SK-N-SH (cell line): ENCODE results near the gene NAPEPLD. TPM values are rescaled to one million over a fixed set of nuclear protein-coding genes. Genes with fewer than 3 reads are reported as not detected.
"Not testable (repeated sequence)": the region's sequence is repeated elsewhere in the genome, so short reads cannot be mapped to it uniquely, and the experiment has no call there.

ENCODE experiments used
- CTCF ChIA-PET: fragments of 300-600, 350-600 bp; formaldehyde crosslinking; extraction: SDS; loops from one replicate; lab custom pipeline; 2021; lab: Yijun Ruan, JAX
- POLR2A ChIA-PET: fragments of 350-600 bp; sonication (Branson Sonifier 250); formaldehyde crosslinking; extraction: SDS; loops from one replicate; lab custom pipeline; 2020; ENCODE audit warnings: antibody characterized with exemption, inconsistent platforms; lab: Yijun Ruan, JAX
- DNase-seq: peaks from one replicate; pipeline ENCODE4 v3.0.0; 2012
- H2AFZ ChIP-seq: fragments of 200-600 bp; sonication (generic); 2 replicates; pipeline ENCODE4 v1.8.1; 2016; ENCODE audit warnings: antibody characterized with exemption, mild to moderate bottlenecking, low read depth
- H3F3A ChIP-seq: fragments of 200-600 bp; sonication (generic); replicated peaks from 2 replicates; pipeline ENCODE3; 2016; ENCODE audit warnings: antibody characterized with exemption, mild to moderate bottlenecking; ENCODE audit not compliant: insufficient read depth
- H3K27ac ChIP-seq, 2 experiments: fragments of 200-500 bp in 1 of 2; fragments of 200-600 bp in 1 of 2; sonication (Bioruptor generic) in 1 of 2; sonication (generic), shearing (Covaris generic) in 1 of 2; 2 replicates each; pipeline versions ENCODE4 v1.5.1 to v1.6.1; 2014 to 2016; ENCODE audit warnings: low read depth in 2 of 2, inconsistent platforms in 1 of 2, low read length in 1 of 2, mild to moderate bottlenecking in 1 of 2, mixed read lengths in 1 of 2
- H3K27me3 ChIP-seq: fragments of 200-600 bp; sonication (generic), shearing (Covaris generic); 2 replicates; pipeline ENCODE4 v1.6.1; 2016; ENCODE audit warnings: mixed run types; ENCODE audit not compliant: insufficient read depth
- H3K36me3 ChIP-seq, 2 experiments: fragments of 200-500 bp in 1 of 2; fragments of 200-600 bp in 1 of 2; sonication (Bioruptor generic) in 1 of 2; sonication (generic) in 1 of 2; replicated peaks in 1 of 2; 2 replicates each; pipeline versions ENCODE3 to v1.5.1; 2014 to 2016; ENCODE audit warnings: low read length in 1 of 2, mild to moderate bottlenecking in 1 of 2; ENCODE audit not compliant: insufficient read depth in 2 of 2, control insufficient read depth in 1 of 2
- H3K4me1 ChIP-seq, 2 experiments: fragments of 200-500 bp in 1 of 2; fragments of 200-600 bp in 1 of 2; sonication (Bioruptor generic) in 1 of 2; sonication (generic), shearing (Covaris generic) in 1 of 2; 2 replicates each; pipeline versions ENCODE4 v1.5.1 to v1.6.1; 2014 to 2016; ENCODE audit warnings: low read depth in 1 of 2, low read length in 1 of 2, mixed run types in 1 of 2; ENCODE audit not compliant: insufficient read depth in 2 of 2, control insufficient read depth in 1 of 2
- H3K4me2 ChIP-seq: fragments of 200-600 bp; sonication (generic), shearing (Covaris generic); 2 replicates; pipeline ENCODE4 v1.6.1; 2017; ENCODE audit warnings: mixed run types
- H3K4me3 ChIP-seq, 2 experiments: fragments of 200-500 bp in 1 of 2; fragments of 200-600 bp in 1 of 2; sonication (Bioruptor generic) in 1 of 2; sonication (generic), shearing (Covaris generic) in 1 of 2; 2 replicates each; pipeline versions ENCODE4 v1.5.1 to v1.8.1; 2014 to 2016; ENCODE audit warnings: low read depth in 2 of 2, inconsistent platforms in 1 of 2, low read length in 1 of 2, mild to moderate bottlenecking in 1 of 2, mixed read lengths in 1 of 2, moderate library complexity in 1 of 2
- H3K79me2 ChIP-seq: fragments of 200-600 bp; sonication (generic); 2 replicates; pipeline ENCODE4 v1.8.1; 2017; ENCODE audit warnings: mild to moderate bottlenecking; ENCODE audit not compliant: insufficient read depth
- H3K9ac ChIP-seq: fragments of 200-600 bp; sonication (generic); 2 replicates; pipeline ENCODE4 v1.6.1; 2017; ENCODE audit warnings: mixed run types
- H3K9me2 ChIP-seq: fragments of 200-600 bp; sonication (generic); 2 replicates; pipeline ENCODE4 v1.6.1; 2017; ENCODE audit warnings: mixed run types
- H3K9me3 ChIP-seq: fragments of 200-600 bp; sonication (generic); 2 replicates; pipeline ENCODE4 v1.6.1; 2017; ENCODE audit warnings: mixed run types, mild to moderate bottlenecking, moderate library complexity
- H4K20me1 ChIP-seq: fragments of 200-600 bp; sonication (generic); 2 replicates; pipeline ENCODE4 v1.6.1; 2017; ENCODE audit warnings: mild to moderate bottlenecking, mixed run types; ENCODE audit not compliant: insufficient read depth
- CHD2 ChIP-seq: fragments of 150-350 bp; IDR thresholded peaks from 2 replicates; pipeline ENCODE4 v1.6.1; 2018; ENCODE audit warnings: low read length; ENCODE audit not compliant: partially characterized antibody
- EP300 ChIP-seq, 2 experiments: IDR thresholded peaks; 2 replicates each; pipeline versions ENCODE4 v1.4.0 to v1.6.1; 2012; ENCODE audit warnings: borderline replicate concordance in 1 of 2, low read depth in 1 of 2, low read length in 1 of 2
- EZH2phosphoT487 ChIP-seq: fragments of 200-600 bp; sonication (generic); IDR thresholded peaks from 2 replicates; pipeline ENCODE4 v1.6.1; 2017; ENCODE audit warnings: low read depth, mixed run types, mild to moderate bottlenecking, antibody characterized with exemption, moderate library complexity, borderline replicate concordance
- FOSL2 ChIP-seq: IDR thresholded peaks from 2 replicates; pipeline ENCODE4 v1.4.0; 2012; ENCODE audit warnings: low read depth, mild to moderate bottlenecking, moderate library complexity, borderline replicate concordance
- FOXJ3 ChIP-seq: sonication (generic); formaldehyde crosslinking; IDR thresholded peaks from 2 replicates; pipeline ENCODE4 v1.5.1; 2020; ENCODE audit warnings: mild to moderate bottlenecking, missing genetic modification reagents
- FOXM1 ChIP-seq: IDR thresholded peaks from 2 replicates; pipeline ENCODE4 v1.4.0; 2012; ENCODE audit warnings: low read depth, mild to moderate bottlenecking
- GABPA ChIP-seq: IDR thresholded peaks from 2 replicates; pipeline ENCODE4 v1.4.0; 2012; ENCODE audit warnings: low read depth, mild to moderate bottlenecking
- NFIC ChIP-seq: IDR thresholded peaks from 2 replicates; pipeline ENCODE4 v1.4.0; 2012; ENCODE audit warnings: borderline replicate concordance
- RAD21 ChIP-seq: IDR thresholded peaks from 2 replicates; pipeline ENCODE4 v1.6.1; 2012; ENCODE audit warnings: mild to moderate bottlenecking, low read length
- RFX5 ChIP-seq: IDR thresholded peaks from 2 replicates; pipeline ENCODE4 v1.6.1; 2012; ENCODE audit warnings: mild to moderate bottlenecking, improper control_type of control experiment, low read length
- SIN3A ChIP-seq: IDR thresholded peaks from 2 replicates; pipeline ENCODE4 v1.6.1; 2012; ENCODE audit warnings: low read depth, mild to moderate bottlenecking, low read length, moderate library complexity, borderline replicate concordance
- SMC3 ChIP-seq: IDR thresholded peaks from 2 replicates; pipeline ENCODE4 v1.6.1; 2012; ENCODE audit warnings: low read depth, low read length, improper control_type of control experiment
- TAF1 ChIP-seq: IDR thresholded peaks from 2 replicates; pipeline ENCODE4 v1.6.1; 2012; ENCODE audit warnings: low read depth, mild to moderate bottlenecking, low read length, moderate library complexity, borderline replicate concordance
- TEAD4 ChIP-seq: IDR thresholded peaks from 2 replicates; pipeline ENCODE4 v1.4.0; 2012; ENCODE audit warnings: mild to moderate bottlenecking, borderline replicate concordance; ENCODE audit not compliant: insufficient read depth
- YY1 ChIP-seq: IDR thresholded peaks from 2 replicates; pipeline ENCODE4 v1.4.0; 2012; ENCODE audit warnings: low read depth, mild to moderate bottlenecking
- WGBS: methylation state at CpG from one replicate; pipeline ENCODE4 v1.1.6; 2017; ENCODE audit warnings: low lambda C conversion rate; 5-methylcytosine and 5-hydroxymethylcytosine counted together
- polyA plus RNA-seq, 3 experiments: library from polyadenylated mRNA; depleted of rRNA; stranded (reverse); fragments of >200 nt; gene quantifications; 2 replicates each; pipeline ENCODE4 v1.2.3, GENCODE V29; 2012
- TF ChIP-seq, protein P1 (sequence below): fragments of 150-350 bp; IDR thresholded peaks from 2 replicates; pipeline ENCODE4 v1.6.1; 2017; ENCODE audit warnings: antibody characterized with exemption, low read length, low read depth, borderline replicate concordance
- TF ChIP-seq, protein P2 (sequence below): IDR thresholded peaks from 2 replicates; pipeline ENCODE4 v1.4.0; 2012; ENCODE audit warnings: low read depth, borderline replicate concordance

NAPEPLD gene
- polyA plus RNA-seq, 1 of the 3 experiments (the other 2 are of a cell fraction), result 4.6 TPM

DNA sequence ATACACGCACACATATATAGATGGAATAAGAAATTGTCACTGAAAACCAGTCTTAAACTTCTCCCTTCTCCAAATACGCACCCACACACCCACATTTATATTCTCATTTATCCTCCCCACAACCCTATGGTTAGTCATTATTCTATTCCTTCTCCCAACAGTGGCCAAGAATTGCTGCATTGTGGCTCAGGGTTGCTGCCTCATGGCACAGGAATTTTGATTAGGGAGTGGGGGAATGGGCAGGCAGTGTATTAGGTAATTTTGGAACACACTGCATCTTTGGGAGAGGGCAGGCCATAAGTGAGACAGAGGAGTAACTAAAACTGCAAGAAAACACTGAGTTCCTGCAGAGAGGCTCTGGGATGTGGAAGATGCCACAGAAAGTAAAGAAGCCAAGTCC is 35.7 kb downstream of the NAPEPLD start (continued):
- TF ChIP-seq FOXM1 (no peak), SMC3 (no peak), RAD21 (no peak), SIN3A (0 out of 2 replicates have a peak, but pooled peaks have one; percentile 21), TAF1 (no peak), EZH2phosphoT487 (no peak), EP300 (IDR thresholded peaks at IDR 0.05; ENCODE audit: borderline replicate concordance in 1 of 2, low read depth in 1 of 2, low read length in 1 of 2) (no peak)
- TF ChIP-seq, protein P1, sequence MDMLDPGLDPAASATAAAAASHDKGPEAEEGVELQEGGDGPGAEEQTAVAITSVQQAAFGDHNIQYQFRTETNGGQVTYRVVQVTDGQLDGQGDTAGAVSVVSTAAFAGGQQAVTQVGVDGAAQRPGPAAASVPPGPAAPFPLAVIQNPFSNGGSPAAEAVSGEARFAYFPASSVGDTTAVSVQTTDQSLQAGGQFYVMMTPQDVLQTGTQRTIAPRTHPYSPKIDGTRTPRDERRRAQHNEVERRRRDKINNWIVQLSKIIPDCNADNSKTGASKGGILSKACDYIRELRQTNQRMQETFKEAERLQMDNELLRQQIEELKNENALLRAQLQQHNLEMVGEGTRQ, result no peak

DNA sequence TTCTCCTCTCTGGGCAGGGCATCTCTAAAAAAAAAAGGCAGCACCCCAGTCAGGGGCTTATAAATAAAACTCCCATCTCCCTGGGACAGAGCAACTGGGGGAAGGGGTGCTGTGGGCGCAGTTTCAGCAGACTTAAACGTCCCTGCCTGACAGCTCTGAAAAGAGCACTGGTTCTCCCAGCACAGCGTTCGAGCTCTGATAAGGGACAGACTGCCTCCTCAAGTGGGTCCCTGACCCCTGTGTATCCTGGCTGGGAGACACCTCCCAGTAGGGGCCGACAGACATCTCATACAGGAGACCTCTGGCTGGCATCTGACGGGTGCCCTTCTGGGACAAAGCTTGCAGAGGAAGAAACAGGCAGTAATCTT is 42.2 kb downstream of the NAPEPLD start:
- Histone ChIP-seq H3K36me3 (peaks cover 29 to 60% of the 10 kb centered on the region in 2 experiments), H3F3A (peaks cover 16% of the 10 kb centered on the region)
- H3K4me3 ChIP-seq, H2AFZ ChIP-seq, H3K9me2 ChIP-seq, DNase-seq, H3K4me2 ChIP-seq, H3K9me3 ChIP-seq, H3K27me3 ChIP-seq, H3K79me2 ChIP-seq, POLR2A ChIA-PET, H3K9ac ChIP-seq, H3K27ac ChIP-seq, H4K20me1 ChIP-seq, H3K4me1 ChIP-seq: not testable (repeated sequence)
- WGBS, result 94% methylated on average over 6 of the region's 6 CpGs
- CTCF ChIA-PET, result interaction anchor here (1.4 kb wide), 1 partner anchor 13 kb away, joined by 3 read pairs; no protein-coding TSS in a partner anchor

- H3K79me2 ChIP-seq, result no peaks in the 10 kb centered on the region
- no peak for DNase-seq
- no peak overlapping the region for H3K9ac ChIP-seq
- no peak overlapping the region for H3K4me3 ChIP-seq
- no peaks in the 10 kb centered on the region for H3K9me2 ChIP-seq
- H3K27ac ChIP-seq, result no peak overlapping the region
- H3K4me1 ChIP-seq, result no peaks in the 10 kb centered on the region
- ChIA-PET POLR2A (interaction anchor here (0.6 to 1.3 kb wide), 2 partner anchors 43 to 357 kb away, joined by 4 to 6 read pairs; partner anchors contain the start of genes FAM185A and NAPEPLD), CTCF (interaction anchor here (1.2 to 1.4 kb wide), 2 partner anchors 13 to 170 kb away, joined by 3 to 4 read pairs; no protein-coding TSS in a partner anchor)
- H3F3A ChIP-seq, result peaks cover 16% of the 10 kb centered on the region
- WGBS, result 97% methylated on average over 10 of the region's 12 CpGs
- no peaks in the 10 kb centered on the region for H3K9me3 ChIP-seq
- no peak overlapping the region for H3K4me2 ChIP-seq
- H2AFZ ChIP-seq, result no peak overlapping the region
- no peaks in the 10 kb centered on the region for H3K27me3 ChIP-seq
- H3K36me3 ChIP-seq, result peaks cover 34 to 59% of the 10 kb centered on the region in 2 experiments
- H4K20me1 ChIP-seq, result no peaks in the 10 kb centered on the region
- TF ChIP-seq SIN3A (no peak), EP300 (IDR thresholded peaks at IDR 0.05; ENCODE audit: borderline replicate concordance in 1 of 2, low read depth in 1 of 2, low read length in 1 of 2) (no peak), TEAD4 (no peak), FOXJ3 (CRISPR knock-in tag) (no peak), GABPA (no peak), CHD2 (no peak), FOSL2 (no peak), NFIC (no peak), FOXM1 (no peak), RFX5 (no peak), YY1 (no peak)
- TF ChIP-seq, protein P2, sequence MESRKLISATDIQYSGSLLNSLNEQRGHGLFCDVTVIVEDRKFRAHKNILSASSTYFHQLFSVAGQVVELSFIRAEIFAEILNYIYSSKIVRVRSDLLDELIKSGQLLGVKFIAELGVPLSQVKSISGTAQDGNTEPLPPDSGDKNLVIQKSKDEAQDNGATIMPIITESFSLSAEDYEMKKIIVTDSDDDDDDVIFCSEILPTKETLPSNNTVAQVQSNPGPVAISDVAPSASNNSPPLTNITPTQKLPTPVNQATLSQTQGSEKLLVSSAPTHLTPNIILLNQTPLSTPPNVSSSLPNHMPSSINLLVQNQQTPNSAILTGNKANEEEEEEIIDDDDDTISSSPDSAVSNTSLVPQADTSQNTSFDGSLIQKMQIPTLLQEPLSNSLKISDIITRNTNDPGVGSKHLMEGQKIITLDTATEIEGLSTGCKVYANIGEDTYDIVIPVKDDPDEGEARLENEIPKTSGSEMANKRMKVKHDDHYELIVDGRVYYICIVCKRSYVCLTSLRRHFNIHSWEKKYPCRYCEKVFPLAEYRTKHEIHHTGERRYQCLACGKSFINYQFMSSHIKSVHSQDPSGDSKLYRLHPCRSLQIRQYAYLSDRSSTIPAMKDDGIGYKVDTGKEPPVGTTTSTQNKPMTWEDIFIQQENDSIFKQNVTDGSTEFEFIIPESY, result no peak
- TF ChIP-seq, protein P1, result no peak
Measured at GRCh38 chr7:103106005-103106702, 42.7 kb downstream of the NAPEPLD start.
